Stimulated activated naive CD8-positive, alpha-beta T cell treated with anti-CD3 and anti-CD28 coated beads, Interleukin-15, amount 100 ng/mL, for 72 hours (primary cell): ENCODE data around the gene CMIP.

Experiments used
- ATAC-seq: fragments of 150-1000 bp; cut with Tn5 transposase; 2 replicates; pipeline ENCODE4 v1.10.0; 2021; ENCODE audit warnings: mild to moderate bottlenecking, moderate library complexity
- DNase-seq, 2 donors: peaks; one replicate each; pipeline ENCODE4 v3.0.0; 2021 to 2022
- H3K27ac Mint-ChIP-seq, 2 donors: one replicate each; pipeline ENCODE4 v1.8.0; 2022; ENCODE audit warnings: mild to moderate bottlenecking in 2 of 2, mixed read lengths in 2 of 2, moderate library complexity in 2 of 2
- H3K27me3 Mint-ChIP-seq: one replicate; pipeline ENCODE4 v1.8.0; 2022; ENCODE audit warnings: mixed read lengths
- H3K4me1 Mint-ChIP-seq: one replicate; pipeline ENCODE4 v1.8.0; 2022; ENCODE audit warnings: mild to moderate bottlenecking, mixed read lengths
- H3K4me3 Mint-ChIP-seq, 2 donors: one replicate each; pipeline ENCODE4 v1.8.0; 2022; ENCODE audit warnings: mild to moderate bottlenecking in 2 of 2, mixed read lengths in 2 of 2, moderate library complexity in 1 of 2
- H3K9me3 Mint-ChIP-seq, 2 donors: one replicate each; pipeline ENCODE4 v1.8.0; 2022; ENCODE audit warnings: mixed read lengths in 2 of 2

CMIP gene

DNA sequence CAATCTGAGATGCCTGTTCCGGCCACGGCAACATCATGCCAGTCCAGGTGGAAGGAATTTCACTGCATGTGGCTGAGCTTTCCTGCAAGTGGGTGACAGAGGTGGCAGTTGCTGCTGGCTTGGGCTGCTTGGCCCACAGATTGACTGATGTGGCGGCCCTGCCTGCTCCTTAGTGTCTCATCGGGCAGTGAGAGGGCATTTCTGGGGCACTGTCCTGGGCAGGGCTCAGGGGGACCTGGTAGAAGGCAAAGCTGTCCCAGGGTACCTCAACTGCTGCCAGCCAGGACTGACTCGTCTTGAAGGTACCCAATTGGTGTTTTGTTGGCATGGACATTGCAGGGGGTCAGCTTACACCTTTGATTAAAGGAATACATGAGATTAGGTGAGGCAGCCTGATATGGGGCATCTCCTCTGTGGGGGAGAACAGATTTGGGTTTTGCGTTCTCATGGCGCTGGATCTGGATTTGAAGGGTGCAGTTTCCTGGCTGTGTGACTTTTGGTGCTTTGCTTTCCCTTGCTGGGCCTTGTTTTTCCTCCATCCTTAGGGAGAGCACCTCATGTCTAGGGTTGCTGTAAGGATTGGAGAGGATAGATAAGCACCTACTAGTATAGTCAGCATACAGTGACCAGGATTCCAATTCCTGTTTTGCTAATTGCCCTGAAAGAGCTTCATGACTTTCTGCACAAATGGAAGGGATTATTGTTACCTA is 5.4 kb downstream of the CMIP start:
- Mint-ChIP-seq H3K27ac (no peak overlapping the region), H3K4me3 (no peak overlapping the region), H3K9me3 (peaks cover 7 to 8% of the 10 kb centered on the region in 2 donors), H3K4me1 (peaks cover 78% of the 10 kb centered on the region), H3K27me3 (no peaks in the 10 kb centered on the region)
- ATAC-seq (no peak), DNase-seq (no peak)

DNA sequence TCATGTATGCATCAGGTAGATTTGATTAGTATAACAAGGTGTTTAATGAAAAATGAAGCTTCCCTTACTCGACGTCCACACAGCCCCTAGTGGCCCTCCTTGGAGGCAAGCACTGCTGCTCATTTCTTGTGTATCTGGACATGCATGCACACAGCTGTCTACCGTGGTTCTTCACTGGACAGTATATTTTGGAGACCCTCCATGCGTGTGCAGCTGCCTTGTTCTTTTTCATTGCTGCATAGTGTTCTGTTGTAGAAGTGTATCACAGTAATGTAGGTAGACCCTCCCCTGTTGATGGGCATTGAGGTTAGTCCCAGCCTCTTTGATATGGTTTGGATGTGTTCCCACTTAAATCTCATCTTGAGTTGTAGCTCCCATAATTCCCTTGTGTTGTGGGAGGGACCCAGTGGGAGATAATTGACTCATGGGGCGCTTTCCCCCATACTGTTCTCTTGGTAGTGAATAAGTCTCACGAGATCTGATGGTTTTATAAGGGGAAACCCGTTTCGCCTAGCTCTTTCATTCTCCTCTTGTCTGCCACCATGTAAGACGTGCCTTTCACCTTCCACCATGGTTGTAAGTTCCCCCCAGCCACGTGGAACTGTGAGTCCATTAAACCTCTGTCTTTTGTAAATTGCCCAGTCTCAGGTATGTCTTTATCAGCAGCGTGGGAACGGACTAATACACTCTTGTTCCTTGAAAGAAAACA is 6.3 kb downstream of the CMIP start:
- DNase-seq (peak in 1 of 2 donors; percentile 18), ATAC-seq (peak; percentile 3)
- peaks cover 83% of the 10 kb centered on the region for H3K4me1 Mint-ChIP-seq
- peaks cover 7 to 8% of the 10 kb centered on the region in 2 donors for H3K9me3 Mint-ChIP-seq
- peak overlapping the region; percentile 82 for H3K4me3 Mint-ChIP-seq
- no peaks in the 10 kb centered on the region for H3K27me3 Mint-ChIP-seq
- peak overlapping the region in 1 of 2 donors; percentile 24 for H3K27ac Mint-ChIP-seq

DNA sequence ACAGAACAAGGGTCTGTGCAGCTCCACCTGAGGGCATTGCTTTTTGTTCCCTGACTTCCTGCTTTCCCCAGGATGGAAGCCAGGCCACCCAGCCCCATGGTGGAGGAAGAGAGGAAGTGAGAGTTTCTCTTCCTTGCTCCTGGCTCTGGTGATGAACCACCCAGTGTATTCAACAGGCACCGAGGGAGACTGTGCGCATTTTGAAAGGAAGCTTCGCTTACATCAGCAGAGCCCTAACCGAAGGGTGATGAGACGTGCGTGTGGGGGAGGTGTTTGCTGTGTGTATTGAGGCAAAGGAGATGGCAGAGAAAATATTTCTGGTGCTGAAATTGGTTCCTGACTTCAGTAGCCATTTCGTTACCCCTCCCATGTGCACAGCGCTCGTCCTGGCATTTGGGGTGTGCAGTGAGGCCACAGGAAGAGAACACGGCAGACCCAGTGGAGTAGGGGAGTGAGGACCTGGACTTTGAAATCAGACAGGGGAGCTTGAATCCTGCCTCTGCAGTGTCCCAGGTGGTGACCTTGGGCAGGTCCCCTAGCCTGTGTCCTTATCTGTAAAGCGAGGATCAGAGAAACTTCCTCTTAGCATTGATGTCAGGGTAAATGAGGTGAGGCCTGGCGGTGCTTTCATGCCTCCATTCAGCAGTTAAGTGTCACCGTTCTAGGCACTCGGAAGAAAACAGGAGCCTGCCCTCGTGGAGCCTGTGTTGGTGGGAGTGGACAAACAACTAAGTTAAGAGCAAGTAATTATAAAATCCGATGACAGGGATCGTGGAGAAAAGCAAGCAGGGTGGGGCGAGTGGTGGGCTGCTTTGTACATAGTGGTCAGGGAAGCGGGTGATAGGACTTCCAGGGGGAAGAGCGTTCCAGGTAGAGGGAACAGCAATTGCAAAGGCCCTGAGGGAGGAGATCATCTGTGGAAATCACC is 7.4 kb downstream of the CMIP start:
- ATAC-seq (peak; percentile 88), DNase-seq (peak; percentile 24 to 48)
- H3K4me3 Mint-ChIP-seq: peak overlapping the region; percentile 82

DNA sequence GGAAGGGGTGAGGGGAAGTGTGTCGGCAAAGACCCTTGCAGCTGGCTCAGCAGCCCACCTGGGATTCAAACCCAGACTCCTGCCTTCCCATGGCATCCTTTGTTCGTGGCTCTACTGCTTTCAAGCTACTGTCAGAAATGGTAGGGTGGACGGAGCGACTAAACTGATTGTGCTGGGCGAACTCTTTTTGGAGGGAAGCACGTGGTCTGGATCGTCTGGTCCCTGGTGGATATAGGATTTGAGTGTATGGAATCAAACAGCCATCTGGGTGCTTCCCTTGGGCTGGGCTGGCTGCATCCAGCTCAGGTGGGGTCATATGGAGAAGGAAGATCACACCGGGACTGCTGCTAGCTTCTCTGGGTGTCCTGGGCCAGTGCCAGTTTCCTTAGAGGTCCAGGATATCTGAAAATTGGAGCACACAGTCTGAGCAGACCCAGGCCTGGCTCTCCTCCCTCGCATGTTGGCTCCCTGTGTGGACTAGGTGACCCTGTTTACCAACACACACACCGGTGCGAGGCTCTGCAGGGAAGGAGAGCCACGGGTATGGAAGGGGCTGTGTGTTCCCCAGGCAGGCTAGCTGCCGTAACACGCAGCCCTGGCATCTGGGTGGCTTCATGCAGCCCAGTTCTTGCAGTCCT is 8.6 kb downstream of the CMIP start:
- Mint-ChIP-seq H3K27ac (peak overlapping the region in 1 of 2 donors; percentile 54), H3K9me3 (peaks cover 7 to 8% of the 10 kb centered on the region in 2 donors), H3K4me1 (peaks cover 78% of the 10 kb centered on the region), H3K27me3 (no peaks in the 10 kb centered on the region), H3K4me3 (no peak overlapping the region)
- no peak for ATAC-seq
- DNase-seq: no peak

More for the DNA sequence above, 7.4 kb downstream of the CMIP start:
- Mint-ChIP-seq H3K9me3 (peaks cover 7 to 8% of the 10 kb centered on the region in 2 donors), H3K4me1 (peaks cover 78% of the 10 kb centered on the region), H3K27me3 (no peaks in the 10 kb centered on the region), H3K27ac (peak overlapping the region; percentile 85 to 88)

DNA sequence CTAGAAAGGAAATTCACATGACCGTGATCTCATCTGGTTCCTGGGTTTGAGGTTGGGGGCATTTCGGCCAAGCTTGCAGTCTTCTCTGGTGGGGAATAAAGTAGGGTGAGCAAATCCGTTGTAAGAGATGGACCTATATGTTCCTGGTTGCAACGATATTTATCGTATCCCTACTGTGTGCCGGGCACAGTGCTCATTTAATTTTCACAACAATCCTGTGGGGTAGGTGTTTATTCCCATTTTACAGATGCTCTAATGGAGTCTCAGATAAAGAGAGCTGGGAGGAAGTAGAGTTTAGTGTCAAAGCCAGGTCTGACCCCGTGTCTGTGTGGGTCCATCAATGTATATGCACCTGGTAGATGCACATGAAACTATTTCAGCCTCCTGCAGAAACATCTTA is 9.4 kb downstream of the CMIP start:
- Mint-ChIP-seq H3K27me3 (no peaks in the 10 kb centered on the region), H3K27ac (no peak overlapping the region), H3K4me1 (peaks cover 70% of the 10 kb centered on the region), H3K4me3 (no peak overlapping the region), H3K9me3 (peaks cover 7 to 8% of the 10 kb centered on the region in 2 donors)
- ATAC-seq (no peak), DNase-seq (no peak)

DNA sequence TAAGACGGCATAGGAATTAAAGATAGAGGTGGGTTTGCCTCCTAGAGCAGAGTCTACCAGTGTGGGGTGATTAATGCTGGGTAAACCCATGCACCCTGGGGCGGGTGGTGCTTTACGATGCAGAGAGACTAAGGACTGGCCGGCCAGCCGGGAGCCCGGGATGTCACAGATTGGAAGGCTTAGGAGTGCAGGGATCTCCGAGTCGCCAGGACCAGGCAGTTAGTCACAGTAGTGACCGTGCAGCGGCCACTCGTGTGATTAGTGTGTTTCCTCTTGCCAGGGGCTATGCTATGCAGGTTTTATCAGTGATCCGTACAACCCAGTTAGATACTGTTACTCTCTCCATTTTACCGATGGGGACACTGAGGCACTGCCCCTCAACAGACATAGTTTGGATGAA is 10.4 kb downstream of the CMIP start:
- H3K27ac Mint-ChIP-seq: no peak overlapping the region
- no peaks in the 10 kb centered on the region for H3K27me3 Mint-ChIP-seq
- ATAC-seq (no peak), DNase-seq (no peak)
- no peak overlapping the region for H3K4me3 Mint-ChIP-seq
- peaks cover 7 to 8% of the 10 kb centered on the region in 2 donors for H3K9me3 Mint-ChIP-seq
- peaks cover 70% of the 10 kb centered on the region for H3K4me1 Mint-ChIP-seq

DNA sequence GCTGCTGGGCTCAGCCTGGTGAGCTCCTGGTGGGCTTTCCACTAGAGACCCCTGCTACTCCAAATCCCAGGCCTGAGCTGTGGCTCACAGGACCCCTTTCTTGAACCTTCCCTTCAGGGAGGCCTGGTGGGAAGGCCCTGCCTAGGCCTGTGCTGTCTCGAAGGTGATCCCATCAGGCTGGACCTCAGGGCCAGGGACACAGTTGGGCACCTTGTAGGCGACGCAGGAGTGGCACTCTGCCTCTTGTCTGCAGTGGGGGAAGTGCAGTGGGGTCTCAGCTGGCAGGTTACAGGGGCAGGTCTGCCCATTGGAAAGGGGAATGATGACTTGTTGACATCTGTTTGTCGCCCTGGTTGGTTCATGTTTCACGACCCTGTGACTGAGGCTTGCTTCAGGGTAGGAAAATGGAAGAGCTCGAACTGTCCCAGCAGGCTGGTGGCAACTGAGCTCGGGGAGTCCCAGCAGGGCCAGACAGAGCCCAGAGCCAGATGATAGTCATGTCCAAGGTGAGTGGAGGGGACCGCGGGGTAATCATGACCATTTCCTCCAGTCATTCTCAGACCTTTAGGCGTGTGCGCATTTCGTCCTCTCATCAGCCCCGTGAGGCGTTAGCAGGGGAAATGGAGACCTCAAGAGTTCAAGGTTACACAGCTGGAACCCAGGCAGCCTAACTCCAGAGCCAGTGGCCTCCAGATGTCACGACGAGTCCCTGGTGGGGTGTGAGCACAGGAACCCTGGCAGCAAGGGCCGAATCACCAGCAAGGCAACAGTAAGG is 11.3 kb downstream of the CMIP start:
- no peak for DNase-seq
- ATAC-seq: no peak
- H3K27me3 Mint-ChIP-seq: no peaks in the 10 kb centered on the region
- peak overlapping the region in 1 of 2 donors; percentile 74 for H3K27ac Mint-ChIP-seq
- H3K4me3 Mint-ChIP-seq: no peak overlapping the region
- H3K4me1 Mint-ChIP-seq: peaks cover 71% of the 10 kb centered on the region
- H3K9me3 Mint-ChIP-seq: peaks cover 6 to 11% of the 10 kb centered on the region in 2 donors

DNA sequence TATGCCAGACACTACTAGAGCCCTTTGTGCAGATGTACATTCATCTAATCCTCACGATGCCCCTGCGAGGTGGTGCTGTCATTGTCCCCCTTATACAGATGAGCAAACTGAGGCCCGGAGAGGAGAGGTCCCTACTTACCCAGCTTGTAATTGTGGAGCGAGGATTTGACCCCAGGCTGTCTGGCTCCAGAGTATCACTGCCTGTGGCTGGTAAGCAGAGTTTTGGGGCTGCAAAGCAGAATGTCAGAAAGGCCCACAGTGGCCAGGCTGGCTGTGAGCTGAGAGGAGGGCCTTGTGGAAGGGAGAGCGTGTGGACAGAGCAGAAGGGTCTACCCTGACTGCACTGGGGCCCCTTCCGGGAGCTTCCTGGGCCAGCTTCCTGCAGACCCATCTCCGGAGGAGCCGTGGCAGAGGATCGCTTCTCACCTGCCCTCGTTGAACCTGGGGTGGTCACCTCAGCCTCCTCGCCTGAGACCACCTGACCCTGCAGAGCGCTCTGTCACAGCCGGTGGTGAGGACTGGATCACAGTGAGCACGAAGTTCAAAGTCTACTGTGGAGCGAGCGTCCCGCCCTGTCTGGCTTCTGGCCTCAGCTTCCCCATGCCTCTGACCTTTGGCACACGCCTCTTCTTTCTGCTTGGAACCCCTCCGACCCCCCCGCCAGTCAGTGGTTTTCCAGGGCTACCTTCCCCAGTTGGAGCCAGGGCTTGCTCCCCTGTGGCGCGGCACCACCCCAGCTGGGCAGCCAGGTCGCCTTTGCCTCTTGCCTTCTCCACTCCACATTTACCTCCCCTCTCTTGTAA is 12.1 kb downstream of the CMIP start:
- H3K4me1 Mint-ChIP-seq: peaks cover 68% of the 10 kb centered on the region
- no peaks in the 10 kb centered on the region for H3K27me3 Mint-ChIP-seq
- DNase-seq: no peak
- H3K4me3 Mint-ChIP-seq: no peak overlapping the region
- H3K27ac Mint-ChIP-seq: peak overlapping the region in 1 of 2 donors; percentile 88
- ATAC-seq: no peak
- peaks cover 0 to 6% of the 10 kb centered on the region in 2 donors for H3K9me3 Mint-ChIP-seq

DNA sequence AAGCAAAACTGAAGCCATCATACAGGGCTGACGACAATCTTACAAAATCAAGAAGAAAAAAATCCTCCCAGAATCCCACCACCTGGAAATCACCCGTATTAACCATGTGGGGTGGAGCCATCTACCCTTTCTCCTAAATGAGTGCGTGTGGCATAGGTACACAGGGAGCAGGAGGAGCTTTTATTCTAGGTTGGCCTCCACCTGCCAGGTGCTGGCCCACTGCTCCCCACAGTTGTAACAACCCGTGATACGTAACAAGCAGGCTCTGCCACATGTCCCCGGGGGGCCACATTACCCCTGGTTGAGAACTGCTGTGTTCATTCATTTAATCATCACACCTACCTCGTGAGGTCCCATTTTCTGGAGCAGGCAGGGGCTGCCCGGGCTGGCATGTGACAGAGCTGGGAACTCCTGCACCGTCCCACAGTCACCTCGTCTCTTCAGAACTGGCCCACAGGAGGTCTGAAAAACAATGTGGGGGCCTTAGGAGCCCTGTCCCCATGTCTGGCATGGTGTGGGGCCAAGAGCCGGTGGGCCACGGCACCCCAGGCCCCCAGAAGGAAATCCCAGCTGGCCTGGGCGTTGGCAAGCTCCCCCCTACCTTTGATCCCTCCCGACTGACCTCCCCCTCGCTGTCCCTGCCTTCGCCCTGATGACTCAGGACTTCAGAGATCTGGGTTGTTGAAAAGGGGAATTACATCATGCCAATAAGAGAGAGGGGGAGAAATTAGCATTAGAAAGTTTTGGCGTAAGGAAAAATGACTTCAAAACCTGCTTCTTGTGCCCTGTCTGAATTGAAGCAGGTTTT is 12.9 kb downstream of the CMIP start:
- DNase-seq: no peak
- Mint-ChIP-seq H3K9me3 (peaks cover 0 to 6% of the 10 kb centered on the region in 2 donors), H3K27ac (peak overlapping the region in 1 of 2 donors; percentile 55), H3K27me3 (no peaks in the 10 kb centered on the region), H3K4me3 (no peak overlapping the region), H3K4me1 (peaks cover 66% of the 10 kb centered on the region)
- no peak for ATAC-seq

DNA sequence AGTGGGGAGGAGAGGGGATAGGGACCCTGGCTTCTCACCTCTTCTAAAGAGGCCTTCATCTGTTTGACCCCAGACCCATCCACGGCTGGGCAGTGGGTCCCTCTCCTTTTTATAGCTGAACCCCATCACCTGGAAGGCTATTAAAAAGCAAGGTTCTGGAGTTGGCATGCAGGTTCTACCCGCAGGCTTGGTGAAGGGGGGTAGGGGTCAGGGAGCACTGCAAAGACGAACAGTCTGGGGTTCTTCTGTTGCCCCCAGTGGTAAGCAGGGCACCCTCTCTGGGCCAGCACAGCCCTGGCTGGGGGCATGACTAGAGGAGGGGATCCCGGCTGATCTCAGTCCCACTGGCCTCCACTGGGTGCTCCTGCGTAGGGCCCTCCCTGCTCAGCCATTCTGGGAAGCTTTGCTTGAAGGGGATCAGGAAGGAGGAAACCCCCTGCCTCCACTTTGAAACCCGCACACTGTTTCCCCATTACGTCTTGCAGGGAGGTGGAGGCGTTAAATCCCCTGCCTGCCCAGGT is 13.6 kb downstream of the CMIP start:
- Mint-ChIP-seq H3K4me3 (no peak overlapping the region), H3K4me1 (peaks cover 62% of the 10 kb centered on the region), H3K27ac (no peak overlapping the region), H3K9me3 (peaks cover 0 to 6% of the 10 kb centered on the region in 2 donors), H3K27me3 (no peaks in the 10 kb centered on the region)
- DNase-seq (no peak), ATAC-seq (no peak)

DNA sequence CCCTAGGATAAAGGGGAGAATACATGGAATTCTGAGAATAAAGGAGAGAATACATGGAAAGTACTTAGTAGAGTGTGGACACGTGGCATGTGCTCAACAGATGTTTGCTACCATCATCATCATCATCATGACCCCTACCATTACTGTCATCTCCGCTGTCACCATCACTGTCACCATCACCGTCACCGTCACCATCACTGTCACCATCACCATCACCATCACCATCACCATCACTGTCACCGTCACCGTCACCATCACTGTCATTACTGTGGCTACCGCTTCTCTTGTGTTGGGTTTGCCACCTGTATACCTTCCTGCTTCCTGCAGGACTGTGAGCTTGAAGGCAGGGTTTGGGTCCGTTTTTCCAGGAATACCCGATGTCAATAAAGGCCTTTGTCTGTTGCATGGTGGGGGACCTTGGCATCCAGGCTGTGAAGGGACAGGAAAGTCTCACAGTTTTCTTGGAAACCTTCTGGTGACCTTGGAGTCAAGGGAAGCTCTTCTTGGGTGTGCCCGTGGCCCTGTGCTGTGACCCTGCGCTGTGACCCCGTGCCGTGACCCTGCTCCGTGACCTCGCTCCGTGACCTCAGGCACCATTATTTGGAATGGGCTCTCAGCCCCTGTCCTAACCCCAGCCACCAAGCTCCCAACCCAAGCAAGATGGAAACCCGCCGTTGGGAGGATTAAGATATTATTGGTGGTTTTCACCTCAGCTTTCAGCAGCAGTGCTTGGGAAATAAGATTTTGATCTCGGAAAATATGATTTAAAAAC is 14.4 kb downstream of the CMIP start:
- Mint-ChIP-seq H3K27ac (no peak overlapping the region), H3K27me3 (no peaks in the 10 kb centered on the region), H3K9me3 (peaks cover 0 to 6% of the 10 kb centered on the region in 2 donors), H3K4me3 (no peak overlapping the region), H3K4me1 (peaks cover 62% of the 10 kb centered on the region)
- ATAC-seq (no peak), DNase-seq (no peak)

DNA sequence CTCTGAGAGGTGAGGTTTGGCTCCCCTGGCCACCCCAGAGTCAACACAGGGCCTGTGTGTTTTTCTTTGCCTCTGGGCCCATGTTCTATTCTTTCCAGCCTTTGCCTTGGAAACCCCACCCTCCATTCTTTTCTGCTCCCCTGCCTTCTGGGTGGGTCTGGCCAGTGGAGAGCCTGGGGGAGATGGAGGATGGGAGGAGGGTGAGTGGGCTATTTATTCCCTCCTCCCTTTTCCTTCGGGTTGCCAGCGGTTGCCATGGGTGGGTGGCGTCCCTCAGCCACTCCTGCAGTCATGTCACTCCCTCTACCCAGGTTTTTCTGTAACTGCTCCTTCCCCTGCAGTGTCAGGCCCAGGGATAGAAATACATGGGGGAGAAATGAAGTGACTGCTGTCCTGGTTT is 15.5 kb downstream of the CMIP start:
- Mint-ChIP-seq H3K27ac (no peak overlapping the region), H3K4me1 (peaks cover 71% of the 10 kb centered on the region), H3K27me3 (no peaks in the 10 kb centered on the region), H3K4me3 (no peak overlapping the region), H3K9me3 (peaks cover 0 to 6% of the 10 kb centered on the region in 2 donors)
- DNase-seq: no peak
- ATAC-seq: no peak
